ENCODE results near the gene COL27A1.

COL27A1 gene

GRCh38 chr9:114258218-114258617 lies 102.9 kb downstream of the COL27A1 start:
- H3K27ac ChIP-seq (replicated peaks) = no peak overlapping the region
- TF ChIP-seq POLR2AphosphoS5 (IDR thresholded peaks at IDR 0.05; ENCODE audit: low read depth) (no peak), GABPA (IDR thresholded peaks at IDR 0.05; ENCODE audit: low read depth) (no peak), REST (IDR thresholded peaks at IDR 0.05; ENCODE audit: insufficient replicate concordance, low read depth) (no peak), SPI1 (IDR thresholded peaks at IDR 0.05; ENCODE audit: borderline replicate concordance, low read depth) (no peak), CTCF (IDR thresholded peaks at IDR 0.05; ENCODE audit: insufficient read depth, low read length) (no peak)
- no peak for DNase-seq (ENCODE audit: low read depth in 1 of 2, low spot score in 1 of 2)
- no peak overlapping the region for H3K4me3 ChIP-seq (replicated peaks; ENCODE audit: insufficient read depth, low read length)
- H3K27me3 ChIP-seq (ENCODE audit: insufficient read depth, poor library complexity, severe bottlenecking) = no peaks in the 10 kb centered on the region

- DNase-seq (ENCODE audit: low read depth in 1 of 2, low spot score in 1 of 2) = no peak
- Histone ChIP-seq H3K27me3 (ENCODE audit: insufficient read depth, poor library complexity, severe bottlenecking) (no peaks in the 10 kb centered on the region), H3K27ac (replicated peaks) (no peak overlapping the region)
These were observed 103.8 kb downstream of the COL27A1 start for GRCh38 chr9:114258866-114259797.

More at GRCh38 chr9:114258866-114259797, 103.8 kb downstream of the COL27A1 start:
- TF ChIP-seq GABPA (IDR thresholded peaks at IDR 0.05; ENCODE audit: low read depth) (no peak), CTCF (IDR thresholded peaks at IDR 0.05; ENCODE audit: insufficient read depth, low read length) (no peak), POLR2AphosphoS5 (IDR thresholded peaks at IDR 0.05; ENCODE audit: low read depth) (no peak), SPI1 (IDR thresholded peaks at IDR 0.05; ENCODE audit: borderline replicate concordance, low read depth) (no peak), REST (IDR thresholded peaks at IDR 0.05; ENCODE audit: insufficient replicate concordance, low read depth) (no peak)
- H3K4me3 ChIP-seq (replicated peaks; ENCODE audit: insufficient read depth, low read length) = no peak overlapping the region
